H1 (cell line): ENCODE measurements around the gene COPS9. TPM values are rescaled to one million over a fixed set of nuclear protein-coding genes. Genes with fewer than 3 reads are reported as not detected.

Experiments
- CTCF ChIA-PET: fragments of 300-600 bp; sonication (Branson Sonifier 250); formaldehyde crosslinking; loops from one replicate; lab custom pipeline; 2021; ENCODE audit not compliant: partially characterized antibody; lab: Charles Lee
- POLR2A ChIA-PET: fragments of 300-600 bp; sonication (Branson Sonifier 250); formaldehyde crosslinking; loops from one replicate; lab custom pipeline; 2021; ENCODE audit warnings: inconsistent platforms; ENCODE audit not compliant: partially characterized antibody; lab: Charles Lee
- DNase-seq, 2 experiments: peaks; one replicate each; pipeline versions ENCODE4 v3.0.0 to v3.0.0-alpha.2; 2010 to 2022; ENCODE audit warnings: low spot score in 2 of 2, low read depth in 1 of 2, mixed read lengths in 1 of 2
- FAIRE-seq: peaks from 2 replicates; lab custom pipeline; 2011; peaks lifted over from hg19 to GRCh38; lab: Jason Lieb, UNC
- H2AFZ ChIP-seq: 2 replicates; pipeline ENCODE4 v1.8.1; 2012; ENCODE audit warnings: low read length, inconsistent platforms
- H2AK5ac ChIP-seq: 2 replicates; pipeline ENCODE4 v1.6.1; 2013; ENCODE audit warnings: low read depth, low read length
- H2BK120ac ChIP-seq: replicated peaks from 2 replicates; pipeline ENCODE3; 2013; ENCODE audit warnings: low read depth, low read length, inconsistent platforms
- H2BK12ac ChIP-seq: 2 replicates; pipeline ENCODE4 v1.6.1; 2013; ENCODE audit warnings: low read depth, low read length
- H2BK15ac ChIP-seq: 2 replicates; pipeline ENCODE4 v1.6.1; 2013; ENCODE audit warnings: low read length
- H2BK20ac ChIP-seq: 2 replicates; pipeline ENCODE4 v1.6.1; 2013; ENCODE audit warnings: low read length
- H2BK5ac ChIP-seq: 2 replicates; pipeline ENCODE4 v1.6.1; 2013; ENCODE audit warnings: low read depth, low read length
- H3K14ac ChIP-seq: 2 replicates; pipeline ENCODE4 v1.6.1; 2013; ENCODE audit warnings: inconsistent platforms; ENCODE audit not compliant: insufficient read length
- H3K18ac ChIP-seq: 2 replicates; pipeline ENCODE4 v1.6.1; 2013; ENCODE audit warnings: low read length; ENCODE audit errors: extremely low read depth
- H3K23ac ChIP-seq: 2 replicates; pipeline ENCODE4 v1.6.1; 2013; ENCODE audit warnings: inconsistent platforms; ENCODE audit not compliant: insufficient read length
- H3K23me2 ChIP-seq: 2 replicates; pipeline ENCODE4 v1.6.1; 2013; ENCODE audit warnings: low read depth, low read length
- H3K27ac ChIP-seq: 2 replicates; pipeline ENCODE4 v1.6.1; 2011; ENCODE audit warnings: low read depth, low read length, inconsistent platforms
- H3K27me3 ChIP-seq, 4 experiments: replicated peaks in 1 of 4; 1 replicate in 1 of 4; 2 replicates in 3 of 4; pipeline versions ENCODE4 v1.6.1 to v1.8.1; 2011 to 2013; ENCODE audit warnings: low read length in 3 of 4, mild to moderate bottlenecking in 3 of 4, inconsistent platforms in 2 of 4, mixed read lengths in 2 of 4, moderate library complexity in 1 of 4; ENCODE audit not compliant: control insufficient read depth in 3 of 4, insufficient read depth in 3 of 4; ENCODE audit errors: extremely low read depth in 1 of 4
- H3K36me3 ChIP-seq, 4 experiments: 2 replicates each; pipeline versions ENCODE4 v1.6.1 to v1.8.1; 2011 to 2013; ENCODE audit warnings: mild to moderate bottlenecking in 4 of 4, low read length in 3 of 4, moderate library complexity in 2 of 4, control low read depth in 1 of 4, inconsistent platforms in 1 of 4; ENCODE audit not compliant: insufficient read depth in 4 of 4, control insufficient read depth in 2 of 4
- H3K4ac ChIP-seq: replicated peaks from 2 replicates; pipeline ENCODE3; 2013; ENCODE audit warnings: low read length, low read depth, mixed read lengths, inconsistent platforms; ENCODE audit not compliant: insufficient read length
- H3K4me1 ChIP-seq, 4 experiments: replicated peaks in 1 of 4; 1 replicate in 1 of 4; 2 replicates in 3 of 4; pipeline versions ENCODE4 v1.6.1 to v1.8.1; 2011 to 2013; ENCODE audit warnings: low read length in 3 of 4, inconsistent platforms in 2 of 4, mixed read lengths in 1 of 4; ENCODE audit not compliant: insufficient read depth in 4 of 4, control insufficient read depth in 3 of 4
- H3K4me2 ChIP-seq, 2 experiments: 2 replicates each; pipeline versions ENCODE4 v1.6.1 to v1.8.1; 2011 to 2013; ENCODE audit warnings: low read depth in 2 of 2, low read length in 2 of 2, control low read depth in 1 of 2, inconsistent platforms in 1 of 2, mild to moderate bottlenecking in 1 of 2; ENCODE audit not compliant: insufficient read depth in 1 of 2
- H3K4me3 ChIP-seq, 4 experiments: fragments of 200-600, 300-600 bp in 1 of 4; sonication (generic), shearing (Covaris generic), sonication (Bioruptor Twin) in 1 of 4; 2 replicates each; pipeline versions ENCODE4 v1.5.1 to v1.8.1; 2011 to 2016; ENCODE audit warnings: low read length in 4 of 4, low read depth in 3 of 4, control low read depth in 2 of 4, inconsistent platforms in 2 of 4, mild to moderate bottlenecking in 2 of 4, mixed read lengths in 1 of 4, moderate library complexity in 1 of 4; ENCODE audit not compliant: insufficient read depth in 2 of 4; ENCODE audit errors: extremely low read depth in 1 of 4
- H3K56ac ChIP-seq: replicated peaks from 2 replicates; pipeline ENCODE3; 2013; ENCODE audit warnings: low read depth, mild to moderate bottlenecking, mixed read lengths, low read length, inconsistent platforms; ENCODE audit not compliant: insufficient read length
- H3K79me1 ChIP-seq: 2 replicates; pipeline ENCODE4 v1.6.1; 2013; ENCODE audit warnings: low read depth, low read length, control low read depth
- H3K79me2 ChIP-seq, 2 experiments: 2 replicates each; pipeline versions ENCODE4 v1.6.1 to v1.8.1; 2012 to 2013; ENCODE audit warnings: low read length in 2 of 2, mild to moderate bottlenecking in 2 of 2, inconsistent platforms in 1 of 2; ENCODE audit not compliant: insufficient read depth in 2 of 2, control insufficient read depth in 1 of 2
- H3K9ac ChIP-seq, 4 experiments: replicated peaks in 1 of 4; 1 replicate in 1 of 4; 2 replicates in 3 of 4; pipeline versions ENCODE4 v1.6.1 to v1.8.1; 2011 to 2013; ENCODE audit warnings: low read depth in 3 of 4, low read length in 3 of 4, control low read depth in 2 of 4, mild to moderate bottlenecking in 2 of 4, moderate library complexity in 2 of 4, inconsistent platforms in 1 of 4; ENCODE audit errors: extremely low read depth in 1 of 4
- H3K9me3 ChIP-seq, 2 experiments: 2 replicates each; pipeline versions ENCODE4 v1.6.1 to v1.8.1; 2012 to 2013; ENCODE audit warnings: mild to moderate bottlenecking in 2 of 2, moderate library complexity in 2 of 2, control low read depth in 1 of 2, inconsistent platforms in 1 of 2, low read depth in 1 of 2, low read length in 1 of 2, mixed read lengths in 1 of 2; ENCODE audit not compliant: insufficient read depth in 2 of 2
- H4K20me1 ChIP-seq, 2 experiments: replicated peaks in 1 of 2; 2 replicates each; pipeline versions ENCODE3 to v1.8.1; 2011 to 2013; ENCODE audit warnings: inconsistent platforms in 2 of 2, low read length in 2 of 2, mild to moderate bottlenecking in 1 of 2; ENCODE audit not compliant: insufficient read depth in 2 of 2, control insufficient read depth in 1 of 2
- H4K5ac ChIP-seq: 2 replicates; pipeline ENCODE4 v1.6.1; 2013; ENCODE audit warnings: low read length, low read depth, mixed read lengths, inconsistent platforms; ENCODE audit not compliant: insufficient read length
- H4K8ac ChIP-seq: 2 replicates; pipeline ENCODE4 v1.8.0; 2013; ENCODE audit warnings: mild to moderate bottlenecking, moderate library complexity, low read length, inconsistent platforms; ENCODE audit not compliant: insufficient read depth; ENCODE audit errors: extremely low read depth
- H4K91ac ChIP-seq: replicated peaks from 2 replicates; pipeline ENCODE3; 2013; ENCODE audit warnings: low read length, mixed read lengths, inconsistent platforms; ENCODE audit not compliant: insufficient read length
- BACH1 ChIP-seq: IDR thresholded peaks from 2 replicates; pipeline ENCODE4 v1.6.1; 2012; ENCODE audit warnings: low read length, improper control_type of control experiment
- CHD2 ChIP-seq: IDR thresholded peaks from 2 replicates; pipeline ENCODE4 v1.6.1; 2012; ENCODE audit warnings: low read length, improper control_type of control experiment
- FOSL1 ChIP-seq: IDR thresholded peaks from 2 replicates; pipeline ENCODE4 v1.6.1; 2011; ENCODE audit warnings: mild to moderate bottlenecking, low read depth, low read length, moderate library complexity; ENCODE audit not compliant: insufficient read depth
- HDAC6 ChIP-seq: IDR thresholded peaks from one replicate; pipeline ENCODE4 v1.7.1; 2012; ENCODE audit warnings: low read depth, mild to moderate bottlenecking, inconsistent platforms, low read length, moderate library complexity
- KDM1A ChIP-seq: fragments of 200-600, 300-600 bp; sonication (generic); IDR thresholded peaks from 2 replicates; pipeline ENCODE4 v1.7.1; 2016; ENCODE audit warnings: mild to moderate bottlenecking, low read length, borderline replicate concordance
- POU5F1 ChIP-seq: IDR thresholded peaks from 2 replicates; pipeline ENCODE4 v1.6.1; 2011; ENCODE audit warnings: low read depth, mild to moderate bottlenecking, low read length, moderate library complexity
- RBBP5 ChIP-seq: IDR thresholded peaks from 2 replicates; pipeline ENCODE4 v1.7.1; 2012; ENCODE audit warnings: low read depth, mild to moderate bottlenecking, inconsistent platforms, low read length, moderate library complexity, borderline replicate concordance
- SP2 ChIP-seq: IDR thresholded peaks from 2 replicates; pipeline ENCODE4 v1.6.1; 2012; ENCODE audit warnings: mild to moderate bottlenecking, low read length, inconsistent platforms
- YY1 ChIP-seq: IDR thresholded peaks from 2 replicates; pipeline ENCODE4 v1.6.1; 2011; ENCODE audit warnings: low read depth, mild to moderate bottlenecking, low read length
- WGBS, 2 experiments: shearing (Covaris generic) in 1 of 2; methylation state at CpG; one replicate each; pipeline versions ENCODE4 v1.1.6 to v1.1.7; 2013 to 2015; ENCODE audit warnings: low lambda C conversion rate in 2 of 2, mixed read lengths in 2 of 2, inconsistent platforms in 1 of 2, low coverage in 1 of 2, missing lambda C conversion rate in 1 of 2; ENCODE audit not compliant: insufficient replicate concordance in 2 of 2, insufficient coverage in 1 of 2, insufficient read length in 1 of 2; ENCODE audit errors: extremely low coverage in 1 of 2, missing lambda C conversion rate in 1 of 2; 5-methylcytosine and 5-hydroxymethylcytosine counted together
- polyA plus RNA-seq, 7 experiments: library from polyadenylated mRNA; depleted of rRNA in 3 of 7; stranded (reverse) in 5 of 7; unstranded in 2 of 7; fragments of >200 nt in 5 of 7; fragments of 200-250 nt in 2 of 7; gene quantifications; 1 replicate in 5 of 7; 2 replicates in 1 of 7; 4 replicates in 1 of 7; pipeline versions ENCODE4 v1.2.1 to v1.2.3, GENCODE V29; 2011 to 2013; ENCODE audit warnings: missing spikeins in 2 of 7, mixed read lengths in 2 of 7
- total RNA-seq: library from RNA; stranded (reverse); fragmentation: NEBNext Ultra II Directional; extraction: Animal tissue kit (Norgen Biotek cat#: 25700); gene quantifications from 2 replicates; pipeline ENCODE4 v1.2.1, GENCODE V29; 2021

The COPS9 gene
- total and polyA plus RNA-seq, 2 of the 8 experiments (the other 6 are each of a cell fraction or from before 2014, with no cell fraction given): 154 to 234 TPM

- CTCF ChIA-PET: interaction anchor here (1.5 to 3.4 kb wide), 3 partner anchors 9 to 163 kb away, joined by 6 to 23 read pairs (median 9); no protein-coding TSS in a partner anchor
- 96% methylated on average over 9 of the region's 14 CpGs; no CpG with 5 or more reads in 1 of the 2 experiments for WGBS, 2 experiments
- no peak overlapping the region for H4K91ac ChIP-seq
Measured at GRCh38 chr2:240141736-240142135, 5.6 kb upstream of the COPS9 start.

More at GRCh38 chr2:240141736-240142135, 5.6 kb upstream of the COPS9 start:
- Histone ChIP-seq H3K4ac (no peak overlapping the region), H2BK120ac (no peak overlapping the region), H4K20me1 (peaks cover 0 to under 1% of the 10 kb centered on the region in 2 experiments), H3K56ac (no peak overlapping the region), H3K18ac (no peak overlapping the region), H3K9me3 (no peaks in the 10 kb centered on the region), H3K4me3 (no peak overlapping the region), H4K5ac (no peak overlapping the region), H3K23me2 (peaks cover under 1% of the 10 kb centered on the region; the same call in 1 of the 2 replicates), H4K8ac (0 out of 2 replicates have a peak overlapping the region, but pooled peaks have one; percentile 4), H3K36me3 (no peaks in the 10 kb centered on the region; a peak in 1 of 8 replicates), H3K9ac (no peak overlapping the region), H2AK5ac (no peak overlapping the region), H2BK12ac (0 out of 2 replicates have a peak overlapping the region, but pooled peaks have one; percentile 17), H3K79me2 (no peaks in the 10 kb centered on the region), H3K4me1 (peaks cover 0 to 17% (median 11%) of the 10 kb centered on the region in 4 experiments; a peak in 6 of 7 replicates), H2BK20ac (no peak overlapping the region), H3K79me1 (no peaks in the 10 kb centered on the region), H3K14ac (no peak overlapping the region), H3K23ac (no peak overlapping the region), H3K4me2 (no peak overlapping the region), H2AFZ (no peak overlapping the region), H3K27ac (no peak overlapping the region), H3K27me3 (peaks cover 0 to 5% (median 4%) of the 10 kb centered on the region in 4 experiments; a peak in 5 of 7 replicates), H2BK5ac (no peak overlapping the region), H2BK15ac (no peak overlapping the region)
- TF ChIP-seq CHD2 (no peak), BACH1 (no peak), KDM1A (no peak), POU5F1 (no peak), FOSL1 (no peak), SP2 (no peak), YY1 (no peak), HDAC6 (no peak), RBBP5 (no peak)
- DNase-seq (no peak), FAIRE-seq (no peak)
- POLR2A ChIA-PET: no interaction called here
